IPS-15b (cell line): ENCODE data around the gene PRDM12.

Experiments used
- H3K27me3 ChIP-seq: one replicate; pipeline ENCODE4 v1.6.1; 2013; ENCODE audit warnings: low read length; ENCODE audit not compliant: control insufficient read depth, insufficient read depth
- H3K36me3 ChIP-seq: one replicate; pipeline ENCODE4 v1.6.1; 2013; ENCODE audit warnings: low read length; ENCODE audit not compliant: control insufficient read depth, insufficient read depth
- H3K4me1 ChIP-seq: one replicate; pipeline ENCODE4 v1.6.1; 2013; ENCODE audit warnings: mild to moderate bottlenecking, low read length; ENCODE audit not compliant: control insufficient read depth, insufficient read depth
- H3K4me3 ChIP-seq: one replicate; pipeline ENCODE4 v1.5.1; 2013; ENCODE audit warnings: low read depth, low read length
- H3K9ac ChIP-seq: one replicate; pipeline ENCODE4 v1.6.1; 2013; ENCODE audit warnings: low read depth, mild to moderate bottlenecking, low read length
- H3K9me3 ChIP-seq: one replicate; pipeline ENCODE4 v1.6.1; 2013; ENCODE audit warnings: mild to moderate bottlenecking, low read length; ENCODE audit not compliant: control insufficient read depth, insufficient read depth

The PRDM12 gene

GRCh38 chr9:130639124-130639765 lies 25.1 kb upstream of the PRDM12 start:
- H3K9me3 ChIP-seq: no peaks in the 10 kb centered on the region
- H3K36me3 ChIP-seq: peaks cover 21% of the 10 kb centered on the region
- no peak overlapping the region for H3K4me3 ChIP-seq
- peak overlapping the region; percentile 1 for H3K9ac ChIP-seq
- H3K27me3 ChIP-seq: no peaks in the 10 kb centered on the region
- peaks cover 6% of the 10 kb centered on the region for H3K4me1 ChIP-seq

- H3K4me3 ChIP-seq: no peak overlapping the region
- no peaks in the 10 kb centered on the region for H3K27me3 ChIP-seq
- H3K4me1 ChIP-seq: peaks cover 6% of the 10 kb centered on the region
- no peak overlapping the region for H3K9ac ChIP-seq
- H3K9me3 ChIP-seq: no peaks in the 10 kb centered on the region
- peaks cover 16% of the 10 kb centered on the region for H3K36me3 ChIP-seq
Measured at GRCh38 chr9:130639866-130640555, 24.4 kb upstream of the PRDM12 start.

- no peak overlapping the region for H3K9ac ChIP-seq
- no peaks in the 10 kb centered on the region for H3K9me3 ChIP-seq
- no peaks in the 10 kb centered on the region for H3K27me3 ChIP-seq
- peaks cover 6% of the 10 kb centered on the region for H3K4me1 ChIP-seq
- peaks cover 12% of the 10 kb centered on the region for H3K36me3 ChIP-seq
- no peak overlapping the region for H3K4me3 ChIP-seq
Measured at GRCh38 chr9:130640681-130641080, 23.7 kb upstream of the PRDM12 start.

- Histone ChIP-seq H3K4me1 (peaks cover 6% of the 10 kb centered on the region), H3K4me3 (no peak overlapping the region), H3K9ac (no peak overlapping the region), H3K9me3 (no peaks in the 10 kb centered on the region), H3K27me3 (no peaks in the 10 kb centered on the region), H3K36me3 (no peaks in the 10 kb centered on the region)
Measured at GRCh38 chr9:130642926-130643325, 21.5 kb upstream of the PRDM12 start.

- H3K9ac ChIP-seq: no peak overlapping the region
- H3K9me3 ChIP-seq: no peaks in the 10 kb centered on the region
- no peak overlapping the region for H3K4me3 ChIP-seq
- H3K27me3 ChIP-seq: peaks cover 14% of the 10 kb centered on the region
- no peaks in the 10 kb centered on the region for H3K4me1 ChIP-seq
- no peaks in the 10 kb centered on the region for H3K36me3 ChIP-seq
Measured at GRCh38 chr9:130651221-130651620, 13.2 kb upstream of the PRDM12 start.

- H3K27me3 ChIP-seq: peaks cover 19% of the 10 kb centered on the region
- no peak overlapping the region for H3K9ac ChIP-seq
- H3K4me3 ChIP-seq: no peak overlapping the region
- H3K4me1 ChIP-seq: no peaks in the 10 kb centered on the region
- H3K36me3 ChIP-seq: no peaks in the 10 kb centered on the region
- no peaks in the 10 kb centered on the region for H3K9me3 ChIP-seq
Measured at GRCh38 chr9:130651752-130652151, 12.6 kb upstream of the PRDM12 start.

- Histone ChIP-seq H3K27me3 (peaks cover 47% of the 10 kb centered on the region), H3K36me3 (no peaks in the 10 kb centered on the region), H3K4me1 (no peaks in the 10 kb centered on the region), H3K9me3 (no peaks in the 10 kb centered on the region), H3K9ac (no peak overlapping the region), H3K4me3 (no peak overlapping the region)
Measured at GRCh38 chr9:130654879-130655278, 9.5 kb upstream of the PRDM12 start.

- Histone ChIP-seq H3K36me3 (no peaks in the 10 kb centered on the region), H3K27me3 (peaks cover 87% of the 10 kb centered on the region), H3K4me3 (peak overlapping the region; percentile 23), H3K9me3 (no peaks in the 10 kb centered on the region), H3K9ac (no peak overlapping the region), H3K4me1 (peaks cover 2% of the 10 kb centered on the region)
Measured at GRCh38 chr9:130658893-130659698, 5.3 kb upstream of the PRDM12 start.

GRCh38 chr9:130659699-130660248 lies 4.6 kb upstream of the PRDM12 start:
- H3K9ac ChIP-seq: no peak overlapping the region
- peak overlapping the region; percentile 35 for H3K4me3 ChIP-seq
- H3K36me3 ChIP-seq: no peaks in the 10 kb centered on the region
- H3K27me3 ChIP-seq: peaks cover 92% of the 10 kb centered on the region
- H3K4me1 ChIP-seq: peaks cover 2% of the 10 kb centered on the region
- H3K9me3 ChIP-seq: no peaks in the 10 kb centered on the region

GRCh38 chr9:130660326-130660682 lies 4.1 kb upstream of the PRDM12 start:
- Histone ChIP-seq H3K4me1 (peaks cover 3% of the 10 kb centered on the region), H3K9ac (no peak overlapping the region), H3K4me3 (peak overlapping the region; percentile 35), H3K36me3 (no peaks in the 10 kb centered on the region), H3K27me3 (peaks cover 93% of the 10 kb centered on the region), H3K9me3 (no peaks in the 10 kb centered on the region)

- peaks cover 94% of the 10 kb centered on the region for H3K27me3 ChIP-seq
- H3K4me3 ChIP-seq: peak overlapping the region; percentile 35
- H3K9me3 ChIP-seq: no peaks in the 10 kb centered on the region
- no peak overlapping the region for H3K9ac ChIP-seq
- H3K4me1 ChIP-seq: peaks cover 5% of the 10 kb centered on the region
- no peaks in the 10 kb centered on the region for H3K36me3 ChIP-seq
Measured at GRCh38 chr9:130660683-130661450, 3.5 kb upstream of the PRDM12 start.
